Gastroesophageal sphincter (tissue), 4 donors: Measurements from ENCODE around the gene PCDHA13. TPM values are rescaled to one million over a fixed set of nuclear protein-coding genes. Genes with fewer than 3 reads are reported as not detected.

ENCODE experiments used
- ATAC-seq: fragments of 150-250 bp; one replicate; pipeline ENCODE4 v1.9.1; 2016; ENCODE audit warnings: mild to moderate bottlenecking, moderate library complexity
- H3K27ac ChIP-seq, 4 donors: fragments of 200-600 bp; sonication (generic) in 3 of 4; 1 replicate in 3 of 4; 2 replicates in 1 of 4; pipeline ENCODE4 v1.5.1; 2016 to 2019
- H3K27me3 ChIP-seq: fragments of 200-600 bp; sonication (generic); one replicate; pipeline ENCODE4 v1.5.1; 2019
- H3K36me3 ChIP-seq, 2 donors: fragments of 200-600 bp; sonication (generic); one replicate each; pipeline ENCODE4 v1.5.1; 2019; ENCODE audit warnings: control low read depth in 1 of 2
- H3K4me1 ChIP-seq, 3 donors: fragments of 200-600 bp; sonication (generic); 1 replicate in 2 of 3; 2 replicates in 1 of 3; pipeline ENCODE4 v1.5.1; 2016 to 2019; ENCODE audit warnings: control low read depth in 2 of 3
- H3K4me3 ChIP-seq, 2 donors: fragments of 200-600 bp; sonication (generic); one replicate each; pipeline ENCODE4 v1.5.1; 2019; ENCODE audit warnings: mild to moderate bottlenecking in 1 of 2, moderate library complexity in 1 of 2
- H3K9me3 ChIP-seq, 3 donors: fragments of 200-600 bp; sonication (generic); one replicate each; pipeline ENCODE4 v1.5.1; 2017 to 2019; ENCODE audit warnings: control low read depth in 2 of 3
- CTCF ChIP-seq, 4 experiments: fragments of 200-600 bp in 2 of 4; fragments of 450-650 bp in 2 of 4; sonication (generic) in 1 of 4; IDR thresholded peaks; one replicate each; pipeline ENCODE4 v1.5.1; 2017 to 2019; ENCODE audit warnings: antibody characterized with exemption in 4 of 4, mild to moderate bottlenecking in 2 of 4, moderate library complexity in 2 of 4
- EP300 ChIP-seq: sonication (generic); formaldehyde crosslinking; IDR thresholded peaks from one replicate; pipeline ENCODE4 v1.6.1; 2017; ENCODE audit warnings: antibody characterized with exemption, mild to moderate bottlenecking
- POLR2A ChIP-seq, 2 donors: fragments of 450-650 bp; IDR thresholded peaks; one replicate each; pipeline ENCODE4 v1.6.1; 2017; ENCODE audit warnings: antibody characterized with exemption in 2 of 2, mild to moderate bottlenecking in 2 of 2, moderate library complexity in 1 of 2
- POLR2AphosphoS5 ChIP-seq: sonication (generic); formaldehyde crosslinking; IDR thresholded peaks from one replicate; pipeline ENCODE4 v1.6.1; 2017; ENCODE audit warnings: antibody characterized with exemption
- whole genome bisulfite sequencing, 2 donors: methylation state at CpG; one replicate each; pipeline ENCODE4 v1.1.5; 2018; ENCODE audit warnings: low coverage in 1 of 2; 5-methylcytosine and 5-hydroxymethylcytosine counted together
- total RNA-seq, 4 donors: library from RNA; depleted of rRNA; stranded (reverse); fragments of >200 nt; gene quantifications; one replicate each; pipeline ENCODE4 v1.1.0, GENCODE V29; 2016

The PCDHA13 gene
- total RNA-seq, 4 donors from 2014 or later = 0.22 to 2.5 (median 0.79) TPM

GRCh38 chr5:140877262-140877581 is 4.7 kb upstream of the PCDHA13 start:
- Histone ChIP-seq H3K4me3 (no peak overlapping the region), H3K27me3 (peaks cover 69% of the 10 kb centered on the region), H3K4me1 (no peaks in the 10 kb centered on the region), H3K27ac (no peak overlapping the region), H3K9me3 (peaks cover 0 to 42% (median 0%) of the 10 kb centered on the region in 3 donors), H3K36me3 (no peaks in the 10 kb centered on the region)
- ATAC-seq = no peak
- no peak for TF ChIP-seq CTCF (IDR thresholded peaks at IDR 0.05)
- no peak for TF ChIP-seq POLR2AphosphoS5
- no CpG with 5 or more reads among the region's 37 CpGs for WGBS, 2 donors

- H3K4me3 ChIP-seq = peak overlapping the region; percentile 17 to 46
- H3K27ac ChIP-seq = peak overlapping the region in 1 of 4 donors; percentile 48
- WGBS, 2 donors = 4 to 10% methylated on average over 7 to 10 of the region's 12 CpGs
- peaks cover 44% of the 10 kb centered on the region for H3K27me3 ChIP-seq
- no peak for TF ChIP-seq EP300
- no peak for TF ChIP-seq POLR2A (IDR thresholded peaks at IDR 0.05)
- peak in 2 of 4 experiments; percentile 40 to 43 for TF ChIP-seq CTCF (IDR thresholded peaks at IDR 0.05)
- H3K36me3 ChIP-seq = no peaks in the 10 kb centered on the region
- H3K9me3 ChIP-seq = peaks cover 0 to 38% (median 0%) of the 10 kb centered on the region in 3 donors
- ATAC-seq = no peak
- no peaks in the 10 kb centered on the region for H3K4me1 ChIP-seq
Observed at GRCh38 chr5:140882591-140882899, 621 bp downstream of the PCDHA13 start.

GRCh38 chr5:140883373-140883772 is 1.4 kb downstream of the PCDHA13 start:
- TF ChIP-seq CTCF (IDR thresholded peaks at IDR 0.05) (no peak), POLR2A (IDR thresholded peaks at IDR 0.05) (no peak), EP300 (no peak), POLR2AphosphoS5 (no peak)
- H3K4me3 ChIP-seq = no peak overlapping the region
- no peak for ATAC-seq
- WGBS, 2 donors = 64% methylated on average over 2 of the region's 41 CpGs; no CpG with 5 or more reads in 1 of the 2 donors
- no peaks in the 10 kb centered on the region for H3K4me1 ChIP-seq
- H3K9me3 ChIP-seq = peaks cover 0 to 33% (median 0%) of the 10 kb centered on the region in 3 donors
- no peaks in the 10 kb centered on the region for H3K36me3 ChIP-seq
- no peak overlapping the region for H3K27ac ChIP-seq
- H3K27me3 ChIP-seq = peaks cover 42% of the 10 kb centered on the region

GRCh38 chr5:140883927-140884697 is 2.2 kb downstream of the PCDHA13 start:
- TF ChIP-seq CTCF (IDR thresholded peaks at IDR 0.05) (no peak), POLR2AphosphoS5 (no peak), POLR2A (IDR thresholded peaks at IDR 0.05) (no peak), EP300 (no peak)
- Histone ChIP-seq H3K27ac (no peak overlapping the region), H3K4me1 (no peaks in the 10 kb centered on the region), H3K4me3 (no peak overlapping the region), H3K36me3 (no peaks in the 10 kb centered on the region), H3K27me3 (peaks cover 42% of the 10 kb centered on the region), H3K9me3 (peaks cover 0 to 33% (median 0%) of the 10 kb centered on the region in 3 donors)
- ATAC-seq = no peak
- 39 to 53% methylated on average over 7 of the region's 79 CpGs for WGBS, 2 donors

GRCh38 chr5:140916325-140916724 is 34.4 kb downstream of the PCDHA13 start:
- WGBS, 2 donors = 80% methylated on average over 1 of the region's 1 CpG
- Histone ChIP-seq H3K27me3 (no peaks in the 10 kb centered on the region), H3K27ac (no peak overlapping the region), H3K36me3 (no peaks in the 10 kb centered on the region), H3K9me3 (peaks cover 0 to 18% (median 0%) of the 10 kb centered on the region in 3 donors), H3K4me3 (no peak overlapping the region), H3K4me1 (no peaks in the 10 kb centered on the region)
- TF ChIP-seq POLR2A (IDR thresholded peaks at IDR 0.05) (no peak), CTCF (IDR thresholded peaks at IDR 0.05) (no peak), POLR2AphosphoS5 (no peak), EP300 (no peak)
- no peak for ATAC-seq
